AG08395 (cell line): Measurements from ENCODE around the gene PTPMT1.
"Not testable (repeated sequence)": the region's sequence is repeated elsewhere in the genome, so short reads cannot be mapped to it uniquely, and the experiment has no call there.

Experiments used
- DNase-seq: peaks from one replicate; pipeline ENCODE4 v3.0.0; 2012; ENCODE audit warnings: mixed read lengths, low spot score

The PTPMT1 gene

GRCh38 chr11:47550288-47551047, 14.9 kb upstream of the PTPMT1 start:
- no peak for DNase-seq

GRCh38 chr11:47551086-47551485, 14.3 kb upstream of the PTPMT1 start:
- DNase-seq: no peak

GRCh38 chr11:47552056-47552565, 13.3 kb upstream of the PTPMT1 start:
- DNase-seq: peak; percentile 39

GRCh38 chr11:47552566-47553405, 12.6 kb upstream of the PTPMT1 start, which contains the start of gene CELF1:
Gene CELF1 (minus strand): TSS chr11:47553132. CDS start chr11:47499523, 53,609 bp downstream.
- DNase-seq: peak; percentile 93

GRCh38 chr11:47553406-47553743, 12.0 kb upstream of the PTPMT1 start:
- no peak for DNase-seq

- DNase-seq: not testable (repeated sequence)
Measured at GRCh38 chr11:47557004-47557403, 8.4 kb upstream of the PTPMT1 start.

GRCh38 chr11:47558695-47559094, 6.7 kb upstream of the PTPMT1 start:
- DNase-seq: no peak

GRCh38 chr11:47560426-47560825, 5.0 kb upstream of the PTPMT1 start:
- DNase-seq: no peak

GRCh38 chr11:47562393-47562792, 3.0 kb upstream of the PTPMT1 start:
- DNase-seq: not testable (repeated sequence)

GRCh38 chr11:47564366-47564765, 1.0 kb upstream of the PTPMT1 start:
- DNase-seq: not testable (repeated sequence)

- no peak for DNase-seq
Measured at GRCh38 chr11:47564933-47565339, 463 bp upstream of the PTPMT1 start.

- no peak for DNase-seq
Measured at GRCh38 chr11:47566149-47566698, 825 bp downstream of the PTPMT1 start.

GRCh38 chr11:47569646-47570045, 4.2 kb downstream of the PTPMT1 start:
- DNase-seq: no peak

GRCh38 chr11:47570651-47571356, 5.4 kb downstream of the PTPMT1 start:
- no peak for DNase-seq

GRCh38 chr11:47571357-47571729, 5.9 kb downstream of the PTPMT1 start:
- no peak for DNase-seq

- DNase-seq: peak; percentile 67
Measured at GRCh38 chr11:47571895-47572294, 6.5 kb downstream of the PTPMT1 start.

- no peak for DNase-seq
Measured at GRCh38 chr11:47572715-47573255, 7.4 kb downstream of the PTPMT1 start.

GRCh38 chr11:47573321-47573720, 7.9 kb downstream of the PTPMT1 start:
- DNase-seq: no peak

GRCh38 chr11:47577460-47578041, 12.2 kb downstream of the PTPMT1 start:
- DNase-seq: no peak

GRCh38 chr11:47578524-47579494, 13.4 kb downstream of the PTPMT1 start, which contains the start of the genes KBTBD4 and NDUFS3:
Gene KBTBD4 (minus strand): TSS chr11:47578970. CDS start chr11:47578951, 19 bp downstream.
Gene NDUFS3 (plus strand): TSS chr11:47579074. CDS start chr11:47579092, 18 bp downstream.
- peak; percentile 93 for DNase-seq
